ENCODE results near the gene ESYT1. TPM values are rescaled to one million over a fixed set of nuclear protein-coding genes. Genes with fewer than 3 reads are reported as not detected.
"Not testable (repeated sequence)": the region's sequence is repeated elsewhere in the genome, so short reads cannot be mapped to it uniquely, and the experiment has no call there.

Gene ESYT1
- total and polyA plus RNA-seq, 9 donors: 63.7 to 90.9 (median 86.1) TPM

GRCh38 chr12:56116267-56117081, 11.6 kb upstream of the ESYT1 start, which contains the start of gene RPL41:
Gene RPL41, plus strand, starts transcription at chr12:56116633.
- H3K4me3 ChIP-seq (ENCODE audit: low read length): peak within 1 kb of the TSS; percentile 78
- 0% methylated on average over 13 of the region's 34 CpGs for WGBS (ENCODE audit: insufficient coverage)
- H3K9me3 ChIP-seq (replicated peaks; ENCODE audit: control insufficient read depth, low read depth, low read length): no peaks in the 10 kb centered on the region
- no peaks in the 10 kb centered on the region for H3K27me3 ChIP-seq (ENCODE audit: control insufficient read depth, insufficient read depth, low read length)
- H3K27ac ChIP-seq (ENCODE audit: low read length): peak within 1 kb of the TSS; percentile 98
- peaks cover 41% of the 10 kb centered on the region for H3K36me3 ChIP-seq (ENCODE audit: control insufficient read depth, insufficient read depth, low read length)
- peak; percentile 99 for DNase-seq
- peaks cover 36% of the 10 kb centered on the region for H3K4me1 ChIP-seq (ENCODE audit: control insufficient read depth, insufficient read depth, low read length)

DNA sequence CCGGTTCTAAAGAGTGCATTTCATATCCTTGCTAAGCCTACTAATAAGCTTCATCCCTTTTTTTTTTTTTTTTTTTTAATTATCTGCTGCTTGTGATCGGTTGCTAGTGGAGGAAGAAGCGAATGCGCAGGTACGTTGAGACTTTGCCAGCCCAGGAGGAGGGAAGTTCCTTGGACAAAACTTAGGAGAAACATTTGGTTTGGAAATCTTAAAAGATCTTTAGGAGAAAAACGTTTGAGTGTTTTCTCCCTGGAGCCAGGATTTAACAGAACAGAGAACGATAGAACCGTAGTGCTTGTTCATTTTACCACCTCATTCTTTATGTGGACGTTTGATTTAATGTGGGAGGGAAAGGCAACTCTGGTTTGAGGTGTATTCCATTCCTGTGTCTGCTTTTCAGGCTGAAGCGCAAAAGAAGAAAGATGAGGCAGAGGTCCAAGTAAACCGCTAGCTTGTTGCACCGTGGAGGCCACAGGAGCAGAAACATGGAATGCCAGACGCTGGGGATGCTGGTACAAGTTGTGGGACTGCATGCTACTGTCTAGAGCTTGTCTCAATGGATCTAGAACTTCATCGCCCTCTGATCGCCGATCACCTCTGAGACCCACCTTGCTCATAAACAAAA, 10.9 kb upstream of the ESYT1 start:
- peaks cover 41% of the 10 kb centered on the region for H3K36me3 ChIP-seq (ENCODE audit: control insufficient read depth, insufficient read depth, low read length)
- not testable (repeated sequence) for H3K9me3 ChIP-seq (replicated peaks; ENCODE audit: control insufficient read depth, low read depth, low read length); H3K27me3 ChIP-seq (ENCODE audit: control insufficient read depth, insufficient read depth, low read length)
- 0% methylated on average over 3 of the region's 16 CpGs for WGBS (ENCODE audit: insufficient coverage)
- peak overlapping the region; percentile 78 for H3K4me3 ChIP-seq (ENCODE audit: low read length)
- H3K4me1 ChIP-seq (ENCODE audit: control insufficient read depth, insufficient read depth, low read length): peaks cover 39% of the 10 kb centered on the region
- peak; percentile 57 for DNase-seq
- peak overlapping the region; percentile 98 for H3K27ac ChIP-seq (ENCODE audit: low read length)

DNA sequence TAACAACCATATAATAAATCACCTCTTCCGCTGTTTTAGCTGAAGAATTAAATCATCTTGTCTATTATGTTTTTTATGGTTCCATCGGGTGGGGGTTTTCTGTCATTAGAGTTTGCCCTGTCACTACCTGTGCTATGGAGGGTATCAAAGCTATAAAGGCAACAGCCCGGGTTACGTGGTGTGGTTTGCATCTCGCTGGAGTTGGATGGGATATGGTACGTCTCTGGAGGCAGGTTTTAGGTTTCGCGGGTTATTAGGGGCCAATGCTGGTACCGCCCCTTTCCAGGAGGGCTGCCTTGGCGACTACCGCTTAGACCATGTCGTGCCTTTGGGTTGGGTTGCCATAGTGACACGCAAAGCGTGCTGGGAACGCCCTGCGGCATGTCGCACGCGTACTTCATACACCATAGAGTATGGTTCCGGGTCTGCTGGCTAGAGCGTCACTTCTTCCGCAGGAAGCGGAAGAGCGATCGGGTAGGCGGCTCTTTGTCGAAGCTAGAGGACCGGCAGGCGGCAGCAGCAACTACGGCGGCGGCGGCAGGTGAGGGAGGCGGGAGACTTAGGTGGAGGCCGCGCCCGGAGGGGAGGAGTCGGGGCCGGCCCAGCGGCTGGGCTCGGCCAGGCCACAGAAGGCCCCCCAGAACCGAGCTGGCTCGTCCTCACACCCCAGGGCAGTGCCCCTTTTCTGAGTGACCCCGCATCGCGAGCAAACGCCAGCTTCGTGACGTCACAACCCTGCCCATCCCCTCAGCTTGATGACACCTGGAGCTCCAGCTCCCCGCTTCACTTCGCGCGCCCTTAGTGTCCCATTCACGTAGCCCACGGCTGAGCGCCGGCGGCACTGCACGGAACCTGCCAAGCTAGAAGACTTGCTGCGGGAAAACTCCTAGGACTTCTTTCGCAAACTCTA, 10.0 kb upstream of the ESYT1 start, which contains the start of gene ZC3H10:
Gene ZC3H10 (plus strand): TSS at position 489 of the 910 bp plus-strand sequence. CDS start 2,297 bp downstream, outside the sequence.
- Histone ChIP-seq H3K36me3 (ENCODE audit: control insufficient read depth, insufficient read depth, low read length) (peaks cover 38% of the 10 kb centered on the region), H3K4me3 (ENCODE audit: low read length) (peak within 1 kb of the TSS; percentile 78), H3K9me3 (replicated peaks; ENCODE audit: control insufficient read depth, low read depth, low read length) (no peaks in the 10 kb centered on the region), H3K27ac (ENCODE audit: low read length) (peak within 1 kb of the TSS; percentile 98), H3K4me1 (ENCODE audit: control insufficient read depth, insufficient read depth, low read length) (peaks cover 46% of the 10 kb centered on the region), H3K27me3 (ENCODE audit: control insufficient read depth, insufficient read depth, low read length) (no peaks in the 10 kb centered on the region)
- under 1% methylated on average over 60 of the region's 61 CpGs for WGBS (ENCODE audit: insufficient coverage)
- peak; percentile 100 for DNase-seq

DNA sequence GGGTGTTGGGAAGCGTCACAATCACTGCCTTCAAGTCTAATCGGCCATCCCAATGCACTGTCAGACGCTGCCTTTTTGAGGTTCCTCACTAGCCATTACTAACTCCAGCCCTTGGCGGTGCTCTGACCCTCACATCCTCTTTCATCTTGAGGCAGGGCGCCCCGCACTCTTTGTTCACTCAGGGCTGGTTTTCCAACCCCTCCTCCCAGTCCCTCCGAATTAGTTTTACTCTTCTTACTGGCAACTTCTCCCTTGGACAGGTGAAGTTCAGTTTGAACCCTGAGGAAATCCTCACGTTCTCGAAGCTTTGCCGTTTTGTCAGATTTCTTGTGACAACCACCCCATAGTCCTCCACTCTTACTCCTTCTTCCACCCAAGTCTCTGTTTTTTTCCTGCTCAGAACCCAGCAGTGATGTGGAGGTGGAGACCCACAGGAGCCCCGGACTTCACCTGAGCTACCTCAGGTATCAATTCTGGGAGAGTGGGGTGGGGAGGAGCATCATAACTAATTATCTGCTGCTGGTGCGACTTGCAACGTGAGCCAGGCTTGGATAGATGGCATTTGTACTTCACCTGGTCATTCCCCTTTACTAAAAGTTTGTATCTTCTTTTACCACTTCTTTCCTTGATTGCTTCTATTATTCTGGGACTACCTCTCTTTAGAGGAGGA, 9.2 kb upstream of the ESYT1 start:
- Histone ChIP-seq H3K27me3 (ENCODE audit: control insufficient read depth, insufficient read depth, low read length) (no peaks in the 10 kb centered on the region), H3K9me3 (replicated peaks; ENCODE audit: control insufficient read depth, low read depth, low read length) (no peaks in the 10 kb centered on the region), H3K4me3 (ENCODE audit: low read length) (peak overlapping the region; percentile 69), H3K4me1 (ENCODE audit: control insufficient read depth, insufficient read depth, low read length) (peaks cover 47% of the 10 kb centered on the region), H3K27ac (ENCODE audit: low read length) (peak overlapping the region; percentile 88), H3K36me3 (ENCODE audit: control insufficient read depth, insufficient read depth, low read length) (peaks cover 36% of the 10 kb centered on the region)
- WGBS (ENCODE audit: insufficient coverage): 7% methylated on average over 7 of the region's 13 CpGs
- no peak for DNase-seq

DNA sequence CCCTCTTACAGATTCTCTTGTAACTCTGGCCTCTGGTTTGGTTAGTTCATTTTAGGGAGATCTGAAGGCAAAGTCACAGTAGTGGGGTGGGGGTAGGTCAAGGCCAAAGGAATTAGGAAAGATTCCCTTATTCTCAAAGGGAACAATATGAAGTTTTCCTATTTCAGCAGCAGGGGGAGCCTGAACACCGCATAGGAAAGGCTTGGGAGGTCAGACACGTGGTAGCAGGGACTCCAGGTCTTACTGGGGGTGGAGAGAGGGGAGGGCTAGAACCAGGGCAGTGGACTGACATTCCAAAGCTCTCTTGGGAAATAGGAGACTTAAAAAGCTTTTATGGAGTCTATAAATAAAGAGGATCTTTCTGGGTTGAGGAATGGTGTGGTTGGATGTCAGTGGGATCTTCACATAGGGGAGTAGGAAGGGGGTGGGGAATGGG, 8.7 kb upstream of the ESYT1 start:
- H3K4me1 ChIP-seq (ENCODE audit: control insufficient read depth, insufficient read depth, low read length): peaks cover 47% of the 10 kb centered on the region

GRCh38 chr12:56120158-56120846, 7.8 kb upstream of the ESYT1 start:
- Histone ChIP-seq H3K36me3 (ENCODE audit: control insufficient read depth, insufficient read depth, low read length) (peaks cover 38% of the 10 kb centered on the region), H3K9me3 (replicated peaks; ENCODE audit: control insufficient read depth, low read depth, low read length) (no peaks in the 10 kb centered on the region), H3K27ac (ENCODE audit: low read length) (peak overlapping the region; percentile 69), H3K27me3 (ENCODE audit: control insufficient read depth, insufficient read depth, low read length) (no peaks in the 10 kb centered on the region), H3K4me3 (ENCODE audit: low read length) (no peak overlapping the region), H3K4me1 (ENCODE audit: control insufficient read depth, insufficient read depth, low read length) (peaks cover 46% of the 10 kb centered on the region)
- peak; percentile 27 for DNase-seq
- WGBS (ENCODE audit: insufficient coverage): 90% methylated on average over 16 of the region's 17 CpGs

More for the DNA sequence above, 8.7 kb upstream of the ESYT1 start:
- Histone ChIP-seq H3K36me3 (ENCODE audit: control insufficient read depth, insufficient read depth, low read length) (peaks cover 38% of the 10 kb centered on the region), H3K4me3 (ENCODE audit: low read length) (no peak overlapping the region), H3K27ac (ENCODE audit: low read length) (peak overlapping the region; percentile 88), H3K27me3 (ENCODE audit: control insufficient read depth, insufficient read depth, low read length) (no peaks in the 10 kb centered on the region), H3K9me3 (replicated peaks; ENCODE audit: control insufficient read depth, low read depth, low read length) (no peaks in the 10 kb centered on the region)
- WGBS (ENCODE audit: insufficient coverage): 0% methylated on average over 2 of the region's 2 CpGs
- DNase-seq: peak; percentile 94

DNA sequence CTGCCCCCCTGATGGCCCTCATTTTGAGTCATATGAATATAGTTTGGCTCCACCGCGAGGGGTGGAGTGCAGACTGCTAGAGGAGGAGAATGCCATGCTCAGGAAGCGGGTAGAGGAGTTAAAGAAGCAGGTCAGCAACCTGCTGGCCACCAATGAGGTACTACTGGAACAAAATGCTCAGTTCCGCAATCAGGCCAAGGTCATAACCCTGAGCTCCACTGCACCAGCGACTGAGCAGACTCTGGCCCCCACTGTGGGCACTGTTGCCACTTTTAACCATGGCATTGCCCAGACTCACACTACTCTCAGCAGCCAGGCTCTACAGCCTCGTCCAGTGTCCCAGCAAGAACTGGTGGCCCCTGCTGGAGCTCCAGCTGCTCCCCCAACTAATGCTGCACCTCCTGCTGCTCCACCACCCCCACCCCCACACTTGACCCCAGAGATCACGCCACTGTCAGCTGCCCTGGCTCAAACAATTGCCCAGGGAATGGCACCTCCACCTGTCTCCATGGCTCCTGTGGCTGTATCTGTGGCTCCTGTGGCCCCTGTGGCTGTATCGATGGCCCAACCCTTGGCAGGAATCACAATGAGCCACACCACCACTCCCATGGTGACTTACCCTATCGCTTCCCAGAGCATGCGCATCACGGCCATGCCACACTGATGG, 6.7 kb upstream of the ESYT1 start:
- H3K36me3 ChIP-seq (ENCODE audit: control insufficient read depth, insufficient read depth, low read length): peaks cover 38% of the 10 kb centered on the region
- H3K4me1 ChIP-seq (ENCODE audit: control insufficient read depth, insufficient read depth, low read length): peaks cover 48% of the 10 kb centered on the region
- H3K4me3 ChIP-seq (ENCODE audit: low read length): no peak overlapping the region
- 90% methylated on average over 11 of the region's 11 CpGs for WGBS (ENCODE audit: insufficient coverage)
- no peaks in the 10 kb centered on the region for H3K9me3 ChIP-seq (replicated peaks; ENCODE audit: control insufficient read depth, low read depth, low read length)
- no peaks in the 10 kb centered on the region for H3K27me3 ChIP-seq (ENCODE audit: control insufficient read depth, insufficient read depth, low read length)
- H3K27ac ChIP-seq (ENCODE audit: low read length): no peak overlapping the region
- DNase-seq: no peak

GRCh38 chr12:56122637-56123036, 5.4 kb upstream of the ESYT1 start:
- Histone ChIP-seq H3K4me3 (ENCODE audit: low read length) (no peak overlapping the region), H3K27me3 (ENCODE audit: control insufficient read depth, insufficient read depth, low read length) (no peaks in the 10 kb centered on the region), H3K4me1 (ENCODE audit: control insufficient read depth, insufficient read depth, low read length) (peaks cover 60% of the 10 kb centered on the region), H3K9me3 (replicated peaks; ENCODE audit: control insufficient read depth, low read depth, low read length) (no peaks in the 10 kb centered on the region), H3K27ac (ENCODE audit: low read length) (peak overlapping the region; percentile 54), H3K36me3 (ENCODE audit: control insufficient read depth, insufficient read depth, low read length) (peaks cover 35% of the 10 kb centered on the region)
- DNase-seq: no peak
- WGBS (ENCODE audit: insufficient coverage): no CpG with 5 or more reads among the region's 2 CpGs

Measured in muscle of leg (tissue), 11 donors.